Neural cell (in vitro differentiated cells): ENCODE data around the gene TSSC4. TPM values are rescaled to one million over a fixed set of nuclear protein-coding genes. Genes with fewer than 3 reads are reported as not detected.

ENCODE experiments used
- H2AFZ ChIP-seq: fragments of 200-600, 300-800 bp; sonication (generic), shearing (Covaris generic); 2 replicates; pipeline ENCODE4 v1.6.0; 2014; ENCODE audit warnings: low read depth, mild to moderate bottlenecking, antibody characterized with exemption, low read length, moderate library complexity
- H3F3A ChIP-seq: fragments of 200-600 bp; shearing (Covaris generic); 2 replicates; pipeline ENCODE4 v1.6.1; 2016; ENCODE audit warnings: mild to moderate bottlenecking, moderate library complexity, mixed read lengths, antibody characterized with exemption, low read length; ENCODE audit not compliant: insufficient read depth, poor library complexity, severe bottlenecking
- H3K27ac ChIP-seq: fragments of 200-600, 300-800 bp; sonication (generic), shearing (Covaris generic); 2 replicates; pipeline ENCODE4 v1.5.1; 2014; ENCODE audit warnings: mild to moderate bottlenecking, low read length, moderate library complexity
- H3K27me3 ChIP-seq: fragments of 300-800, 200-600 bp; sonication (generic), shearing (Covaris generic); 2 replicates; pipeline ENCODE4 v1.6.0; 2014; ENCODE audit warnings: mild to moderate bottlenecking, low read depth, low read length, moderate library complexity; ENCODE audit not compliant: insufficient read depth
- H3K36me3 ChIP-seq: fragments of 300-800, 200-600 bp; sonication (generic), shearing (Covaris generic); 2 replicates; pipeline ENCODE4 v1.5.1; 2014; ENCODE audit warnings: mild to moderate bottlenecking, antibody characterized with exemption, low read length, moderate library complexity; ENCODE audit not compliant: insufficient read depth
- H3K4me2 ChIP-seq: fragments of 300-800, 200-600 bp; sonication (generic), shearing (Covaris generic); 2 replicates; pipeline ENCODE4 v1.6.0; 2014; ENCODE audit warnings: mild to moderate bottlenecking, low read length
- H3K4me3 ChIP-seq: fragments of 300-800, 200-600 bp; sonication (generic), shearing (Covaris generic); 2 replicates; pipeline ENCODE4 v1.5.1; 2014; ENCODE audit warnings: mild to moderate bottlenecking, low read length, moderate library complexity
- H3K79me2 ChIP-seq: fragments of 200-600 bp; shearing (Covaris generic); replicated peaks from 2 replicates; pipeline ENCODE4 v1.6.0; 2014; ENCODE audit warnings: mild to moderate bottlenecking, low read length, moderate library complexity; ENCODE audit not compliant: insufficient read depth
- H3K9ac ChIP-seq: fragments of 300-800, 200-600 bp; sonication (generic), shearing (Covaris generic); 2 replicates; pipeline ENCODE4 v1.6.1; 2016; ENCODE audit warnings: mild to moderate bottlenecking, low read length, mixed read lengths
- H3K9me2 ChIP-seq: fragments of 200-600 bp; shearing (Covaris generic); 2 replicates; pipeline ENCODE4 v1.6.1; 2016; ENCODE audit warnings: mild to moderate bottlenecking, low read length, mixed read lengths; ENCODE audit not compliant: insufficient read depth
- H3K9me3 ChIP-seq: fragments of 200-600, 300-800 bp; sonication (generic), shearing (Covaris generic); 2 replicates; pipeline ENCODE4 v1.6.1; 2016; ENCODE audit warnings: mild to moderate bottlenecking, mixed run types, low read length, moderate library complexity, mixed read lengths
- H4K20me1 ChIP-seq: fragments of 200-600 bp; shearing (Covaris generic); 2 replicates; pipeline ENCODE4 v1.6.1; 2016; ENCODE audit warnings: mild to moderate bottlenecking, mixed run types; ENCODE audit not compliant: insufficient read depth
- EP300 ChIP-seq: fragments of 450-650 bp; conservative IDR thresholded peaks from 2 replicates; pipeline ENCODE4 v1.6.1; 2014; ENCODE audit warnings: antibody characterized with exemption, mild to moderate bottlenecking, moderate library complexity; ENCODE audit not compliant: poor library complexity, severe bottlenecking
- EZH2 ChIP-seq: fragments of 200-600, 300-800 bp; shearing (Covaris generic), sonication (generic); IDR thresholded peaks from 2 replicates; pipeline ENCODE4 v1.6.1; 2014; ENCODE audit warnings: antibody characterized with exemption, low read length, borderline replicate concordance, mild to moderate bottlenecking; ENCODE audit not compliant: insufficient read depth, poor library complexity, severe bottlenecking
- MXI1 ChIP-seq: fragments of 450-650 bp; conservative IDR thresholded peaks from 2 replicates; pipeline ENCODE4 v1.6.1; 2014; ENCODE audit warnings: antibody characterized with exemption, mild to moderate bottlenecking; ENCODE audit not compliant: poor library complexity, severe bottlenecking
- POLR2AphosphoS5 ChIP-seq: IDR thresholded peaks from 2 replicates; pipeline ENCODE4 v1.6.1; 2012
- RAD21 ChIP-seq: fragments of 450-650 bp; conservative IDR thresholded peaks from 2 replicates; pipeline ENCODE4 v1.6.1; 2014; ENCODE audit warnings: antibody characterized with exemption, mild to moderate bottlenecking, moderate library complexity
- SMC3 ChIP-seq: fragments of 450-650 bp; conservative IDR thresholded peaks from 2 replicates; pipeline ENCODE4 v1.6.1; 2014; ENCODE audit warnings: antibody characterized with exemption, mild to moderate bottlenecking, moderate library complexity; ENCODE audit not compliant: poor library complexity
- TAF1 ChIP-seq: IDR thresholded peaks from 2 replicates; pipeline ENCODE4 v1.6.1; 2012; ENCODE audit warnings: low read depth
- polyA plus RNA-seq: library from polyadenylated mRNA; depleted of rRNA; stranded (reverse); fragments of >200 nt; gene quantifications from 2 replicates; pipeline ENCODE4 v1.2.3, GENCODE V29; 2014
- TF ChIP-seq, protein P1 (sequence below): IDR thresholded peaks from 2 replicates; pipeline ENCODE4 v1.6.1; 2012; ENCODE audit warnings: borderline replicate concordance
- TF ChIP-seq, protein P2 (sequence below): fragments of 450-650 bp; IDR thresholded peaks from 2 replicates; pipeline ENCODE4 v1.5.1; 2014; ENCODE audit warnings: antibody characterized with exemption, mild to moderate bottlenecking, moderate library complexity; ENCODE audit not compliant: poor library complexity, severe bottlenecking

The TSSC4 gene
- polyA plus RNA-seq, 1 donor from 2014 or later, result 54.3 TPM

GRCh38 chr11:2421996-2422395 lies 21.4 kb downstream of the TSSC4 start (continued):
- TF ChIP-seq, protein P1, sequence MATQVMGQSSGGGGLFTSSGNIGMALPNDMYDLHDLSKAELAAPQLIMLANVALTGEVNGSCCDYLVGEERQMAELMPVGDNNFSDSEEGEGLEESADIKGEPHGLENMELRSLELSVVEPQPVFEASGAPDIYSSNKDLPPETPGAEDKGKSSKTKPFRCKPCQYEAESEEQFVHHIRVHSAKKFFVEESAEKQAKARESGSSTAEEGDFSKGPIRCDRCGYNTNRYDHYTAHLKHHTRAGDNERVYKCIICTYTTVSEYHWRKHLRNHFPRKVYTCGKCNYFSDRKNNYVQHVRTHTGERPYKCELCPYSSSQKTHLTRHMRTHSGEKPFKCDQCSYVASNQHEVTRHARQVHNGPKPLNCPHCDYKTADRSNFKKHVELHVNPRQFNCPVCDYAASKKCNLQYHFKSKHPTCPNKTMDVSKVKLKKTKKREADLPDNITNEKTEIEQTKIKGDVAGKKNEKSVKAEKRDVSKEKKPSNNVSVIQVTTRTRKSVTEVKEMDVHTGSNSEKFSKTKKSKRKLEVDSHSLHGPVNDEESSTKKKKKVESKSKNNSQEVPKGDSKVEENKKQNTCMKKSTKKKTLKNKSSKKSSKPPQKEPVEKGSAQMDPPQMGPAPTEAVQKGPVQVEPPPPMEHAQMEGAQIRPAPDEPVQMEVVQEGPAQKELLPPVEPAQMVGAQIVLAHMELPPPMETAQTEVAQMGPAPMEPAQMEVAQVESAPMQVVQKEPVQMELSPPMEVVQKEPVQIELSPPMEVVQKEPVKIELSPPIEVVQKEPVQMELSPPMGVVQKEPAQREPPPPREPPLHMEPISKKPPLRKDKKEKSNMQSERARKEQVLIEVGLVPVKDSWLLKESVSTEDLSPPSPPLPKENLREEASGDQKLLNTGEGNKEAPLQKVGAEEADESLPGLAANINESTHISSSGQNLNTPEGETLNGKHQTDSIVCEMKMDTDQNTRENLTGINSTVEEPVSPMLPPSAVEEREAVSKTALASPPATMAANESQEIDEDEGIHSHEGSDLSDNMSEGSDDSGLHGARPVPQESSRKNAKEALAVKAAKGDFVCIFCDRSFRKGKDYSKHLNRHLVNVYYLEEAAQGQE, result no peak

DNA sequence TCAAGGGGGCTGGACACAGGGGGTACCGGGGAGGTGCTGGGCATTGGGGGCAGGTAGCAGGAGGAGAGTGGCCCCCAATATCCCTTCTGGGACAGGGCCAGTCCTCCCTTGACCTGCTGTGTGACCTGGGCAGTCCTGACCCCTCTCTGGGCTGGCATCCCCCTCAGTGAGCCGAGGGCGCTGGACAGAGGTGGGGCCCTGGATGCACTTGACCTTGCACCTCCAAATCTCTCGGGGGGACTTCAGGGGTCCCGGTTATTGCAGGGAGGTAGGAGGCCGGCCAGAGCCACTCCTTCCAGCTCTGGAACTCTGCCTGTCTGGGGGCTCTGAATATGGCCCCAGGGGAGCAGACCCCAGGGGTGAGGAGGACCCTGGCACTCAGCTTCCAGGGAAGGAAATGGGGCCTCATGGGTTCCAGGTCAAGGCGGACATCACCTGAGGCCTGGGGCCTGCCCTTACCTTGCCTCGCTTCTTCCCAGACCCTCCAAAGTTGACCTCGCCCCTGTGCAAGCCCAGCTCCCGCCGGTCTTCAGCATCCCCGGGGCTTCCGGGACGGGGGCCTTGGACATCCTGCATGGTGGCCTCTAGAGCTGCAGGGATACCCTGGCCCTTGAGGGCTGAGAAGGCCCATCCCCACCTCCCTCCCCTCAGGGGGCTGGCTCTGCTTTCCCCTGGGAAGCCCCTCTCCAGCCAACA lies 22.1 kb downstream of the TSSC4 start:
- no peaks in the 10 kb centered on the region for H4K20me1 ChIP-seq
- no peaks in the 10 kb centered on the region for H3K36me3 ChIP-seq
- H3K9me2 ChIP-seq, result no peaks in the 10 kb centered on the region
- no peaks in the 10 kb centered on the region for H3K79me2 ChIP-seq
- H2AFZ ChIP-seq, result no peak overlapping the region
- no peak overlapping the region for H3K4me3 ChIP-seq
- H3K9ac ChIP-seq, result no peak overlapping the region
- no peak overlapping the region for H3K27ac ChIP-seq
- H3K4me2 ChIP-seq, result no peak overlapping the region
- H3K9me3 ChIP-seq, result no peaks in the 10 kb centered on the region
- TF ChIP-seq POLR2AphosphoS5, result no peak
- TF ChIP-seq EZH2, result no peak
- no peak for TF ChIP-seq SMC3
- no peak for TF ChIP-seq MXI1
- TF ChIP-seq RAD21, result no peak
- TF ChIP-seq, protein P1, result no peak
- no peak for TF ChIP-seq TAF1
- TF ChIP-seq, protein P2, sequence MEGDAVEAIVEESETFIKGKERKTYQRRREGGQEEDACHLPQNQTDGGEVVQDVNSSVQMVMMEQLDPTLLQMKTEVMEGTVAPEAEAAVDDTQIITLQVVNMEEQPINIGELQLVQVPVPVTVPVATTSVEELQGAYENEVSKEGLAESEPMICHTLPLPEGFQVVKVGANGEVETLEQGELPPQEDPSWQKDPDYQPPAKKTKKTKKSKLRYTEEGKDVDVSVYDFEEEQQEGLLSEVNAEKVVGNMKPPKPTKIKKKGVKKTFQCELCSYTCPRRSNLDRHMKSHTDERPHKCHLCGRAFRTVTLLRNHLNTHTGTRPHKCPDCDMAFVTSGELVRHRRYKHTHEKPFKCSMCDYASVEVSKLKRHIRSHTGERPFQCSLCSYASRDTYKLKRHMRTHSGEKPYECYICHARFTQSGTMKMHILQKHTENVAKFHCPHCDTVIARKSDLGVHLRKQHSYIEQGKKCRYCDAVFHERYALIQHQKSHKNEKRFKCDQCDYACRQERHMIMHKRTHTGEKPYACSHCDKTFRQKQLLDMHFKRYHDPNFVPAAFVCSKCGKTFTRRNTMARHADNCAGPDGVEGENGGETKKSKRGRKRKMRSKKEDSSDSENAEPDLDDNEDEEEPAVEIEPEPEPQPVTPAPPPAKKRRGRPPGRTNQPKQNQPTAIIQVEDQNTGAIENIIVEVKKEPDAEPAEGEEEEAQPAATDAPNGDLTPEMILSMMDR, result no peak
- TF ChIP-seq EP300, result no peak
- H3K27me3 ChIP-seq, result no peaks in the 10 kb centered on the region
- no peaks in the 10 kb centered on the region for H3F3A ChIP-seq
